AG10803 (cell line): Measurements from ENCODE around the gene CCNL1.
A peak's percentile ranks its signal among the peaks of the same experiment; 100 is the strongest.
"Not testable (repeated sequence)": the region's sequence is repeated elsewhere in the genome, so short reads cannot be mapped to it uniquely, and the experiment has no call there.

Source experiments
- DNase-seq: peaks from one replicate; pipeline ENCODE4 v3.0.0; 2010; ENCODE audit warnings: low read depth
- H3K4me3 ChIP-seq: 2 replicates; pipeline ENCODE4 v1.5.1; 2011; ENCODE audit warnings: mild to moderate bottlenecking, low read length, control low read depth
- TF ChIP-seq, protein P1 (sequence below): conservative IDR thresholded peaks from 2 replicates; pipeline ENCODE4 v1.5.1; 2011; ENCODE audit warnings: mild to moderate bottlenecking, low read length, control low read depth, inconsistent platforms

CCNL1 gene

GRCh38 chr3:157175691-157176507 lies 16.0 kb upstream of the CCNL1 start:
- TF ChIP-seq, protein P1, sequence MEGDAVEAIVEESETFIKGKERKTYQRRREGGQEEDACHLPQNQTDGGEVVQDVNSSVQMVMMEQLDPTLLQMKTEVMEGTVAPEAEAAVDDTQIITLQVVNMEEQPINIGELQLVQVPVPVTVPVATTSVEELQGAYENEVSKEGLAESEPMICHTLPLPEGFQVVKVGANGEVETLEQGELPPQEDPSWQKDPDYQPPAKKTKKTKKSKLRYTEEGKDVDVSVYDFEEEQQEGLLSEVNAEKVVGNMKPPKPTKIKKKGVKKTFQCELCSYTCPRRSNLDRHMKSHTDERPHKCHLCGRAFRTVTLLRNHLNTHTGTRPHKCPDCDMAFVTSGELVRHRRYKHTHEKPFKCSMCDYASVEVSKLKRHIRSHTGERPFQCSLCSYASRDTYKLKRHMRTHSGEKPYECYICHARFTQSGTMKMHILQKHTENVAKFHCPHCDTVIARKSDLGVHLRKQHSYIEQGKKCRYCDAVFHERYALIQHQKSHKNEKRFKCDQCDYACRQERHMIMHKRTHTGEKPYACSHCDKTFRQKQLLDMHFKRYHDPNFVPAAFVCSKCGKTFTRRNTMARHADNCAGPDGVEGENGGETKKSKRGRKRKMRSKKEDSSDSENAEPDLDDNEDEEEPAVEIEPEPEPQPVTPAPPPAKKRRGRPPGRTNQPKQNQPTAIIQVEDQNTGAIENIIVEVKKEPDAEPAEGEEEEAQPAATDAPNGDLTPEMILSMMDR = no peak
- DNase-seq = peak; percentile 66
- peak overlapping the region; percentile 65 for H3K4me3 ChIP-seq

DNA sequence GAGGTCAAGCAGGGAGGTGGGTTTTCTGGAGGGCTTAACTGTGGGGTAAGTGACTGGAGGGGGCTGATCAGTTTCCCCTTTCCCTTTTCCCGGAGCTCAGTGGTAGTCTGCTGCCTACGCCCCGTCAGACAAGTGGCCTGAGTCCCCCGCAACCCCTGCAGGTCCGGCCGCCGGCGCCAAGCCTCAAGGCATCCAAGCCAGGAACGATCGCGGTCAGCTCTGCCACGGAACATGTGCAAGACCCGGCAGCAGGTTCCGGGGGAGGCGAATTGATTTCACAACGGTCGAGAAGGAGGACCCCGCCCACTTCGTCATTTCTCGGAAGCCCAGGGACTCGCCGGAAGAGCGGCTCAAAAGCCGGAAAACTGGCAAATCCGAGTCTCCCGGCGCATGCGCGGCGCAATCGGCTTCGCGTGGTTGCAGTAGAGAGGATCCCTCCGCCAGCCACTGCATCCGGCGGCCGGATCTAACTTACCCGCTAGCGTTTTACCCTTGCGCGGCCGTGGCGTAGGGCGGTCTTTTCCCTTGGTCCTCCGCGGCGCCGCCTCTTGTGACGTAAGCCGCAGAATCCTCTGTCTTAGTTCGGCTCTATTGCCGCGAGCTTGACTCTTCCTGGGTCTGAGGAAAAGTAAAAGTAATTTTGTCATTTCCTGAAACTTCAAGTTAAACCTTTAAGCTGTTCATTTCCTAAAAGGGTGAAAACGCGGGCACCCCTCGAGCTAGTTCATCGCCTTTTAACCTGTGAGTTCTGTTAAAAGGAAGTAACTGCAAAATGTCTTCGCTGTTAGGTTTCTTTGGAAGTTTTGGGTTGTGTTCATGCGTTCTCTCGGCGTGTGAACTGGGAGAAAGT lies 14.9 kb upstream of the CCNL1 start:
- peak overlapping the region; percentile 68 for H3K4me3 ChIP-seq
- TF ChIP-seq, protein P1 = no peak
- DNase-seq = peak; percentile 100

DNA sequence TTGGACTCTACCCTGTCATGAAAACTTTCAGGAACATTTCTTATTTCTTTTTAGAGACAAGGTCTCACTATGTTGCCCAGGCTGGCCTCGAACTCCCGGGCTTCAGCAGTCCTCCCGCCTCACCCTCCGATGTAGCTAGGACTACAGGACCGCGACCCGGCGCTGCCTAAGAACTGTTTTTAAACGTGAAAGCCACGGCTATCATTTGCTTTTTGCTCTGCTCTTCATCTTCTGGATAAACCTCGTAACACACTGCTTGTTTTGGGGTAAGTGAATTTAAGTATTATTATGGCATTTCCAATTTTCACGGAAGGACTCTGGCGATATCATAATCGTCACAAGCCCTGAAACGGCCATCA lies 14.3 kb upstream of the CCNL1 start:
- H3K4me3 ChIP-seq = peak overlapping the region; percentile 68
- TF ChIP-seq, protein P1 = no peak
- no peak for DNase-seq

DNA sequence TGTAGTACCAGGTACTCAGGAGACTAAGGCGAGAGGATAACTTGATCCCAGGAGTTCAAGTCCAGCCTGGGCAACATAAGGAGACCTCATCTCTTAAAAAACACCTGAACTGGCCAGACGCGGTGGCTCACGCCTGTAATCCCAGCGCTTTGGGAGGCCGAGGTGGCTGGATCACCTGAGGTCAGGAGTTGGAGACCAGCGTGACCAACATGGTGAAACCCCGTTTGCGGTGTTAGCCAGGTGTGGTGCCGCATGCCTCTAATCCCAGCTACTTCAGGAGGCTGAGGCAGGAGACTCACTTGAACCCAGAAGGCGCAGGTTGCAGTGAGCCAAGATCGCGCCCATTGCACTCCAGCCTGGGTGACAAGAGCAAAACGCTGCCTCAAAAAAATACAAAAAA lies 13.4 kb upstream of the CCNL1 start:
- not testable (repeated sequence) for DNase-seq, H3K4me3 ChIP-seq

GRCh38 chr3:157172746-157173145 lies 12.8 kb upstream of the CCNL1 start:
- DNase-seq = no peak
- TF ChIP-seq, protein P1 = no peak
- H3K4me3 ChIP-seq = no peak overlapping the region

GRCh38 chr3:157170861-157171260 lies 10.9 kb upstream of the CCNL1 start:
- H3K4me3 ChIP-seq = no peak overlapping the region
- TF ChIP-seq, protein P1 = no peak
- DNase-seq = no peak

GRCh38 chr3:157167371-157168042 lies 7.6 kb upstream of the CCNL1 start:
- DNase-seq = no peak
- H3K4me3 ChIP-seq = no peak overlapping the region
- TF ChIP-seq, protein P1 = no peak
